MM.1S (cell line): Measurements from ENCODE around the gene FRS3.

Experiments used
- DNase-seq: peaks from one replicate; pipeline ENCODE4 v3.0.0-alpha.2; 2015
- H2AFZ ChIP-seq: fragments of 300-600 bp; sonication (generic); 2 replicates; pipeline ENCODE4 v1.6.0; 2016; ENCODE audit warnings: antibody characterized with exemption, low read length
- H3F3A ChIP-seq: fragments of 300-600 bp; sonication (generic); 2 replicates; pipeline ENCODE4 v1.6.1; 2016; ENCODE audit warnings: mild to moderate bottlenecking, antibody characterized with exemption, low read length, moderate library complexity, mixed read lengths; ENCODE audit not compliant: insufficient read depth
- H3K27ac ChIP-seq: fragments of 300-600 bp; sonication (generic); 2 replicates; pipeline ENCODE4 v1.5.1; 2016; ENCODE audit warnings: mild to moderate bottlenecking, low read length
- H3K27me3 ChIP-seq: fragments of 300-600 bp; sonication (generic); replicated peaks from 2 replicates; pipeline ENCODE4 v1.6.0; 2016; ENCODE audit warnings: low read length; ENCODE audit not compliant: insufficient read depth
- H3K36me3 ChIP-seq: fragments of 300-600 bp; sonication (generic); replicated peaks from 2 replicates; pipeline ENCODE4 v1.6.1; 2016; ENCODE audit warnings: mild to moderate bottlenecking, low read length, mixed read lengths; ENCODE audit not compliant: insufficient read depth
- H3K4me1 ChIP-seq: fragments of 300-600 bp; sonication (generic); 2 replicates; pipeline ENCODE4 v1.6.1; 2016; ENCODE audit warnings: low read length, mixed read lengths
- H3K4me2 ChIP-seq: fragments of 300-600 bp; sonication (generic); 2 replicates; pipeline ENCODE4 v1.6.0; 2016; ENCODE audit warnings: low read depth, low read length
- H3K4me3 ChIP-seq: fragments of 300-600 bp; sonication (generic); 2 replicates; pipeline ENCODE4 v1.5.1; 2016; ENCODE audit warnings: low read length, mixed read lengths
- H3K79me2 ChIP-seq: fragments of 300-600 bp; sonication (generic); 2 replicates; pipeline ENCODE4 v1.6.1; 2016; ENCODE audit warnings: mixed run types, low read length, mixed read lengths
- H3K9ac ChIP-seq: fragments of 300-600 bp; sonication (generic); 2 replicates; pipeline ENCODE4 v1.6.1; 2016; ENCODE audit warnings: low read length, mixed read lengths
- H3K9me2 ChIP-seq: fragments of 300-600 bp; sonication (generic); replicated peaks from 2 replicates; pipeline ENCODE4 v1.6.1; 2016; ENCODE audit warnings: mild to moderate bottlenecking, low read length, mixed read lengths; ENCODE audit not compliant: insufficient read depth
- H3K9me3 ChIP-seq: fragments of 300-600 bp; sonication (generic); replicated peaks from 2 replicates; pipeline ENCODE4 v1.6.1; 2016; ENCODE audit warnings: mild to moderate bottlenecking, low read length, mixed read lengths; ENCODE audit not compliant: insufficient read depth
- H4K20me1 ChIP-seq: fragments of 300-600 bp; sonication (generic); 2 replicates; pipeline ENCODE4 v1.6.1; 2016; ENCODE audit warnings: mild to moderate bottlenecking, low read length, moderate library complexity, mixed read lengths; ENCODE audit not compliant: insufficient read depth
- CTCF ChIP-seq: fragments of 300-600 bp; sonication (generic); IDR thresholded peaks from 2 replicates; pipeline ENCODE4 v1.5.1; 2016; ENCODE audit warnings: antibody characterized with exemption, low read length, mixed read lengths
- EZH2 ChIP-seq: fragments of 300-600 bp; sonication (generic); optimal IDR thresholded peaks from 2 replicates; pipeline ENCODE3; 2017; ENCODE audit warnings: low read depth, mild to moderate bottlenecking, antibody characterized with exemption, low read length, mixed read lengths
- EZH2phosphoT487 ChIP-seq: fragments of 300-600 bp; sonication (generic); IDR thresholded peaks from 2 replicates; pipeline ENCODE4 v1.6.1; 2018; ENCODE audit warnings: antibody characterized with exemption, low read length

FRS3 gene

GRCh38 chr6:41798901-41799558 lies 19.3 kb upstream of the FRS3 start:
- Histone ChIP-seq H3K27me3 (no peaks in the 10 kb centered on the region), H3K4me2 (no peak overlapping the region), H3K9me2 (no peaks in the 10 kb centered on the region), H3K4me3 (no peak overlapping the region), H3K79me2 (no peaks in the 10 kb centered on the region; the same call in 1 of the 2 replicates), H3K27ac (no peak overlapping the region), H3K9me3 (no peaks in the 10 kb centered on the region), H4K20me1 (no peaks in the 10 kb centered on the region), H2AFZ (no peak overlapping the region), H3K4me1 (no peaks in the 10 kb centered on the region), H3F3A (no peaks in the 10 kb centered on the region), H3K36me3 (no peaks in the 10 kb centered on the region), H3K9ac (no peak overlapping the region)
- TF ChIP-seq CTCF (no peak), EZH2phosphoT487 (no peak), EZH2 (no peak)
- no peak for DNase-seq

- no peaks in the 10 kb centered on the region for H3K9me2 ChIP-seq
- H3K4me3 ChIP-seq, result no peak overlapping the region
- no peaks in the 10 kb centered on the region for H3K79me2 ChIP-seq
- no peaks in the 10 kb centered on the region for H3K9me3 ChIP-seq
- no peak overlapping the region for H3K4me2 ChIP-seq
- H3K4me1 ChIP-seq, result no peaks in the 10 kb centered on the region
- H4K20me1 ChIP-seq, result no peaks in the 10 kb centered on the region
- no peaks in the 10 kb centered on the region for H3K27me3 ChIP-seq
- H3K9ac ChIP-seq, result no peak overlapping the region
- TF ChIP-seq EZH2, result no peak
- TF ChIP-seq EZH2phosphoT487, result no peak
- TF ChIP-seq CTCF, result no peak
- H3K36me3 ChIP-seq, result no peaks in the 10 kb centered on the region
- no peaks in the 10 kb centered on the region for H3F3A ChIP-seq
- no peak overlapping the region for H2AFZ ChIP-seq
- DNase-seq, result no peak
- no peak overlapping the region for H3K27ac ChIP-seq
Measured at GRCh38 chr6:41796474-41796873, 16.8 kb upstream of the FRS3 start.

- no peaks in the 10 kb centered on the region for H4K20me1 ChIP-seq
- H3K4me1 ChIP-seq, result 0 out of 2 replicates have a peak, but pooled peaks cover 3% of the 10 kb centered on the region
Measured at GRCh38 chr6:41791984-41792383, 12.3 kb upstream of the FRS3 start.

More at GRCh38 chr6:41791984-41792383, 12.3 kb upstream of the FRS3 start:
- TF ChIP-seq CTCF (no peak), EZH2phosphoT487 (no peak), EZH2 (no peak)
- no peak overlapping the region for H3K4me3 ChIP-seq
- H3K27me3 ChIP-seq, result no peaks in the 10 kb centered on the region
- H3F3A ChIP-seq, result peaks cover 4% of the 10 kb centered on the region
- no peak overlapping the region for H3K4me2 ChIP-seq
- no peak for DNase-seq
- H3K9me2 ChIP-seq, result no peaks in the 10 kb centered on the region
- H3K9me3 ChIP-seq, result no peaks in the 10 kb centered on the region
- H3K79me2 ChIP-seq, result peaks cover 22% of the 10 kb centered on the region
- no peak overlapping the region for H3K9ac ChIP-seq
- no peak overlapping the region for H2AFZ ChIP-seq
- no peaks in the 10 kb centered on the region for H3K36me3 ChIP-seq
- H3K27ac ChIP-seq, result no peak overlapping the region
